KOPT-K1 (cell line): Measurements from ENCODE around the gene SP5.

Experiments used
- H3K27ac ChIP-seq: fragments of 200-600 bp; sonication (generic); 2 replicates; pipeline ENCODE4 v1.5.1; 2016; ENCODE audit warnings: antibody characterized with exemption, mild to moderate bottlenecking, low read depth, low read length; ENCODE audit not compliant: poor library complexity, severe bottlenecking
- H3K36me3 ChIP-seq: fragments of 200-600 bp; sonication (generic); 2 replicates; pipeline ENCODE4 v1.5.1; 2017; ENCODE audit warnings: antibody characterized with exemption, mild to moderate bottlenecking, low read length, moderate library complexity; ENCODE audit not compliant: insufficient read depth
- H3K9me3 ChIP-seq: fragments of 200-600 bp; sonication (generic); 2 replicates; pipeline ENCODE4 v1.5.1; 2017; ENCODE audit warnings: antibody characterized with exemption, low read length, mild to moderate bottlenecking; ENCODE audit not compliant: insufficient read depth, poor library complexity, severe bottlenecking

SP5 gene

DNA sequence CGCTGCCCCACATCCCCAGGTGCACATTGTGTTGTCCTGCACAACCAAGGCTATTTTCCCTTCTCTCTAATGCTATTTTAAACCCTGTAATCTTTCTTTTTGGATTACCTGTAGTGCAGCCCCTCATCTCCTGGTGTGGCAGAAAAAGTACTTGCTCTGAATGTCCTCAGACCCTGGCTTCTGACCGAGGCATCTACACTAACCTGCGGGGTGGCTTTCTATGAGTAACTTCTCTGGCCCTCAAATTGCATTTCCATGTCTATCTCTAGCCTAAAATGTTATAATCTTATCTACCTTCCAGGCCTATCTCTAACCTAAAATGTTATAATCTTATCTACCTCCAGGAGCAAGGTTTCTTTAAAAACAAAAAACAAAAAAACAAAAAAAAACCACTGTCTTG, 18.2 kb upstream of the SP5 start:
- Histone ChIP-seq H3K27ac (no peak overlapping the region), H3K36me3 (no peaks in the 10 kb centered on the region)

DNA sequence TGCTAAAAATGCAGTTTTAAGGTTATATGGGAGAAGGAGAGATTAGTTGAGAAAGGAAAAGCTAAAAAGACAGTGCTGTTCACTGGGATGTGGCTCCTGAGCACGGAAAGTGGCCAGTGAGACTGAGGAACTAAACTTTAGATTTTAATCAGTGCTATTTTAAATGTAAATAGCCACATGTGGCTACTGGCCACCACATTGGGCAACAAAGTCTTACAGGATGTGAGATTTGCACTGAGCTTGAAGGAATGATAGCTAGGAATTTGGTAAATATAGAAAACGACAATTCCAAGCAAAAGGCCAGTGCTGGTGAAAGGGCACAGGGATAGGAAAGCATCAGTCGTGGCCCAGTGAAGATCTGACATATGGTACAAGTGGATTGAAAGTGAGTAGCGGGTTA, 14.1 kb upstream of the SP5 start:
- Histone ChIP-seq H3K27ac (no peak overlapping the region), H3K36me3 (no peaks in the 10 kb centered on the region), H3K9me3 (peaks cover 10% of the 10 kb centered on the region)

More for the DNA sequence above, 18.2 kb upstream of the SP5 start:
- H3K9me3 ChIP-seq: no peaks in the 10 kb centered on the region

DNA sequence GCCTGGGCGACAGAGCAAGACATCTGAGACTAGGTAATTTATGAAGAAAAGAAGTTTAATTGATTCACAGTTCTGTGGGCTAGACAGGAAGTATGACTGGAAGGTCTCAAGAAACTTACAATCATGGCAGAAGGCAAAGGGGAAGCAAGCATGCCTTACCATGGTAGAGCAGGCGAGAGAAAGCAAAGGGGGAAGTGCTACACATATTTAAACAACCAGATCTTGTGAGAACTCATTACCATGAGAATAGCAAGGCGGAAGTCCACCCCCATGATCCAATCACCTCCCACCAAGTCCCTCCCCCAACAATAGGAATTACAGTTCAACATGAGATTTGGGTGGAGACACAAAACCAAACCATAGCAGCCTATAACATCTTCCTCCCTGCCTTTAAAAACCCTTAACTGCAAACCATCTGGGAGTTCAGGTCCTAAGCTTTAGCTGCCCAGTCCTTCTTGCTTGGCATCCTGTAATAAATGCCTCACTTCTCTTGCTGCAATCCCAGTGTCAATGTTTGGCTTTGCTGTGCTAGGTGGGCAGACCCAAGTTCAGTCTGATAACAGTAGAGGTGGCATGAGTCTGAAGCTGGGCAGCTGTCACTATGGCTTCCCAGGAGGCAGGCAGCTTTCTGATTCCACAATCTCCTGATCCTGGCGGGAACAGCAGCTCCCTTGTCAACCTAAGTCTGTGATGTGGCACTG, 11.2 kb upstream of the SP5 start:
- Histone ChIP-seq H3K36me3 (no peaks in the 10 kb centered on the region), H3K27ac (no peak overlapping the region), H3K9me3 (peaks cover 10% of the 10 kb centered on the region)

DNA sequence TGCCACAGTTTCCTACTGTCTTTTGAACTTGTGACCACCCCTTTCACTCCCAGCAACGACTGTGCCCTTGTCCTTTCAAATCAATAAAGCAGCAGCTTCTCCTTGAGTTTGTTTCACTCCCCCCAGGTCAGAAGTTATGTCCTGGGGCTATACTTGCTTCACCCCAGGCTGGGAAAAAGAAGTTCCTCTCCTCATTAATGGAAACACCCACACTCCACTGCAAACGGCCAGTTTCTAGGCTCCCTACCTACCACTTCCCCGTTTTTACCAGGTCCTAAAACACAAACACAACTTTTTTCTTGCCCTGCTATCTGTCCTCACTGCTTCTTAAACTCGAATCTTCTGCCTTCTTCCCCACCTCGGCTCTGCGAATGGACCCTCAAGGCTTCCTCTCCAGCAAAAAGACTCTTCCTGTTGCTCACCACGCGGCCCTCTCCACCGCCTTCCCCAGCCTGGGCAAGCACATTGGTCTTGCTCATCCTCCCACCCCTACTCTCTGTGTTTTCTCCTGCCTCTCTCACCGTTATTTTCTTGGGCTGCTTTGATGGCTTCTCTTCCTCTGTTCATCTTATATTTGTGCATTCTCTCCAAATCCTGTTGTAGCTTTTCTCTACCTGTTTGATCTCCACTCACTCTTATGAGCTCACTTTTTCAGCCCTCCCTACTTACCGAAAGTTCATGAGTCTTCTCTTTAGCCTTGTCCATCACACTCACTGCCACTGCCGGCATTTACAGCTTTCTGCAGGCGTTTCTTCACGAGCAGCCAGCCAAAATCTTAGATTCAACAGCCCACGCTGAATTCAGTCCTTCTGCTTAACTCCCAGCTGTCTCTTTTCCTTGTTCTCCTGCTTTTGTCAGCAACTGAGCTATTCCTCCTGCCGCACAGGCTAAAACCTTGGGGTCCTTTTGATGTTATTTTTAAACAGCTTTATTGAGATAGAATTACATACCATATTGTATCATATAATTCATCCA, 7.0 kb upstream of the SP5 start:
- H3K9me3 ChIP-seq: peaks cover 19% of the 10 kb centered on the region
- H3K27ac ChIP-seq: no peak overlapping the region

DNA sequence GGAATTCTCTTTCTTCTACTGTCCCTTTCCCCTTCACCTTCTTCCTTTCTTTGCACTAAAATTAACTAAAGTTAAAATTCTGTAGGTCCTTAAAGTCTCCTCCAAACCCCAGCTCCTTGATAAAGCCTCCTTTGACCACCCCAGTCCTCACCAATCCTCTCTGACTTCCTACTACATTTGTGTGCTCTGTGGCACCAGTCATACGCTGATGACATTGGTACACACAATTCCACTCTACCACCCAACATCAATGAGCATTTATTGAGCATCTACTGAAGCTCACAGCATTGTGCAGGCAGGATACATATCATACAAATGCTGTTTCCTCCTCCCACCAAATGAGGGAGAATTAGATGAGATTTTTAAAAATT, 4.5 kb upstream of the SP5 start:
- Histone ChIP-seq H3K36me3 (no peaks in the 10 kb centered on the region), H3K9me3 (peaks cover 41% of the 10 kb centered on the region), H3K27ac (no peak overlapping the region)

More for the DNA sequence above, 7.0 kb upstream of the SP5 start:
- H3K36me3 ChIP-seq: no peaks in the 10 kb centered on the region

DNA sequence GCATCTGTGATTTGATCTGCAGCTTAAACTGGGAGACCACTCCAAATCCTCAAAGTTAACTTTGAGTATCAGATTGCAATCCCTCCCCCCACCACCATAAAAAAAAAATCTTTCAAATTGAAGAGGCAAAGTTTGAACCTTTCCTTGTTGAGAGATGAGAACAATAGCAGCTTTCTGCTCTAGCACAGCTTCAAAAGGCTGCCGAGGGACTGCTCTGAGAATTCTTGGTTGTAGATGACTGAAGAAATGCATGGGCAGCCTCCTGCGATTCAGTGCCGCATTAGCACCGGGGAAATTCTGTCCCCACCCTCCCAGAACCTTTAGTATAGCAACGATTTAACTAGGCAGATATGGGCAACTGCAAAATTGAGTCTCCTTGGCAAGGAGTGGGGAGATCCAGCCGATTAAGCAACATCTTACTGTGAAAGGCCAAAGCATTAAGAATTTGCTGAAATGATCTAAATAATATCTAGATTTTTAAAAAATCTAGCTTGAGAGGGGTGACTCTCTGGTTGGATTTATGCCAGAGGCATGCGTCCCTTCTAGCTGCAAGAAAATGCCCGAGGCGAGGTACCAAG, 3.9 kb upstream of the SP5 start:
- Histone ChIP-seq H3K36me3 (no peaks in the 10 kb centered on the region), H3K27ac (no peak overlapping the region), H3K9me3 (peaks cover 48% of the 10 kb centered on the region)

DNA sequence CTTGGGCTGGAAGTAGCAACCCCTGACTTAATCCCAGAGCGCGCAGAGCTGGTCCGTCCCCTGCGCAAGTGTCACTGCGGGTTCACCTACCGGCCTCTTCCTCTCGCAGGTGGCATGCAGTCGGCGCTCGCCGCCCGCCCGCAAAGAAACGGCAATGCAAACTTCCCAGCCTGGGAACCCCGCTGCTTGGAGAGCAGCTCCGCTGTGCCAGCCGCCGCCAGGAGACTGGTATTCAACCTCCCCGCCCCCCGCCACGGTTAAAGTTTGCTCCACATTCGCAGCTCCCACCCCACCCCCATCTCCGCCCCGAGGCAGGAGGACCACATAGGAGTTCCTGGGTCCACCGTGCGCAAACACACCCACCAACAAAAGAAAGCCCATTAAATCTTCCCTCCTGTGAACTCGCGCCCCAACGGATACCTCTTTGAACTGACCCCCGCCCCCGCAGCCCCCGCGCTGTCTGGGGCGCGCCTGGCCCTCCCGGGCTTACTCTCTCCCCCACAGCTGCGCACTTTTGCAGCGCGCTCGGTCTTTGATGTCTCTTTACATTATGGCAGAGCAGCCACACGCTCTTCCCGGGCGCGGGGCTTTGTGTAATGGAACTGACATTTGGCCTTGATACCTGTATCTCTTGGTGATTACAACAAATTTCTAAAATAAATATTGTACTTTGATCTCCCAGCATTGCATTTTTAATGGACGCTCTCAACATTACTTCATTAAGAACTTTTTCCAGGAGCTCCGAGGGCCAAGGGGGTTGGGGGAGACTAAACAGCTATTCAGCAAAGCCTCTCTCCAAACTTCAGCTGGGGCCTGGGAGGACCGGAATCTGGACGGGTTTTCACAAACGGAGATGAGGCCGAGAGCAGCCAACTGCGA, 3.1 kb upstream of the SP5 start:
- no peaks in the 10 kb centered on the region for H3K36me3 ChIP-seq
- peaks cover 50% of the 10 kb centered on the region for H3K9me3 ChIP-seq
- no peak overlapping the region for H3K27ac ChIP-seq

DNA sequence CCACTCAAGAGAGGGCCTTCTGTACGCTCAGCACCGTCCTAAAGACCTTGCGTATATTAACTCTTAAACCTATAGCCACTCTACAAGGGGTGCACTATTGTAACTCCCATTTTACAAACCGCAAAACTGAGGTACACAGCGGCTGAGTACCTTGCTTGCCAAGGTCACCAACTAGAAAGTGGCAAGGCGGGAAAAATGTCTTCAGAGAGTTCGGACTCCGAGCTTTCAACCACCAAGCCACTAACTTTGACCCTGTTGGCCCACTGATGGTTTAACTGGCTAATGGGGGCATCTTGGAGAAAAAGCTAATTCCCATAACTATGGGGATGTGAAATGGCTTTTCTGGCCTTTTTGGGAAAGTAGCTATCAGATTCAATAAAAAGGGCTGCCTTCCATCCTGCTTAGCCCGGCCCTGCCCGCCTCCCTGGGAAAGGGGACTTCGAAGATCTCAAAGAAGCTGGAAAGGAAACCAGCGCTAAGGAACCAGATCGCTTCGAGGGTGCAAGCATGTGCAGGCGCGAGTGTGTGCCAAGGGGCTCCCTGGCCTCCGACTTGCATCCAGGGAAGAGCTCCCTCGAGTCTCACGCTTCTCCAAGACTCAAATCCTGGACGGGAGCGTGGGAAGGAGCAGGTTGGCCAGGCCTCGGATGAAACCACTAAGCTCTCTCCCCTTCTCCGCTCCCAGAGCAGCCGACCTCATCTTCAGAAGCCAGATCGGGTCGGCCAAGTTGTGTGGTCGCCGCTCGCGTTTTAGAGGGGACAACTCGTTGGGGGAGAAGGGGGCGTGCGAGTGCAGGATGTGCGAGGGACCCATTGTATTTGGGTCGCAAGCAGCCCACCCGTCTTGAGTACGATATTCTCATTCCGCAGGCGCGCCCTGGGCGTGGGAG, 2.2 kb upstream of the SP5 start:
- Histone ChIP-seq H3K36me3 (no peaks in the 10 kb centered on the region), H3K27ac (no peak overlapping the region), H3K9me3 (peaks cover 50% of the 10 kb centered on the region)

DNA sequence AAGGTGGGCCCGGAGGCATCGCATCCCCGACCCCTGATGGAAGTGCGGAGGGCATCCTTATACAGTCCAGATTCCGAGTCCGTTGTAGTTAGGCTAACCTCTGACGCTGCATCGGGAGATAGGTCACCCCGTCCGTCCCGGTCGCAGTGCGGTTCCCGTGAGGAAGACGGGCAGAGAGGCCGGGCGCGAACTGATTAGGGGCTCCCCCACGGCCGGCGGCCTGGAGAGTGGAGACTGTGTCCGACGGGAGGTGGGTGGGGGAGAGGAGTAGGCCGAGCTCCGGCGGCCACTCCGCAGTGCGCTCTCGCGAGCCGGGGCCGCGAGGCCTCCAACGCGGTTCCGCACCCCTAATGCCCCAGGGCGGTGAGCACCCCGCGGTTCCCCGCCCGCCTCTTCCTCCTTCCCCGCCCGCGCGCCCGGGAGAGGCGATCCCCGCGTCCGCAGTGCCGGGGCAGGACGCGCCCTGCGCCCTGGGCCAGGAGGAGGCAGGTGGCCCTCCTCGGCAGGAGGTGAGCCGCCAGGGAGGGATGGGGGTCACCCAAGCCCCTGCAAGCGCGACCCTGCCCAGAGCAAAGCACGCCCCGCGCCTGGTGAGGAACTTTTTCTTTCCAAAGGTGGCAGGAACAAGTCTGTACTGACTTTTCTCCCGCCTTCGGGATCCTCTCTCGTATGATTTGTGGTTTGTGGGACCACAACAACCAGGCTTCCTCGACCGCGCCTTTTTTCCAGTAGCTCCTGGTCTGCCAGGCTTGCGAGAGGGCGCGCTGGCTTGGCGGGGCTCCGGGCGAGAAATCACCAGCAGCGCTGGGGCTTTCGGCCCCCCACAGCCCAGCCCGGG, 1.4 kb upstream of the SP5 start:
- peaks cover 50% of the 10 kb centered on the region for H3K9me3 ChIP-seq
- no peak overlapping the region for H3K27ac ChIP-seq
- no peaks in the 10 kb centered on the region for H3K36me3 ChIP-seq

DNA sequence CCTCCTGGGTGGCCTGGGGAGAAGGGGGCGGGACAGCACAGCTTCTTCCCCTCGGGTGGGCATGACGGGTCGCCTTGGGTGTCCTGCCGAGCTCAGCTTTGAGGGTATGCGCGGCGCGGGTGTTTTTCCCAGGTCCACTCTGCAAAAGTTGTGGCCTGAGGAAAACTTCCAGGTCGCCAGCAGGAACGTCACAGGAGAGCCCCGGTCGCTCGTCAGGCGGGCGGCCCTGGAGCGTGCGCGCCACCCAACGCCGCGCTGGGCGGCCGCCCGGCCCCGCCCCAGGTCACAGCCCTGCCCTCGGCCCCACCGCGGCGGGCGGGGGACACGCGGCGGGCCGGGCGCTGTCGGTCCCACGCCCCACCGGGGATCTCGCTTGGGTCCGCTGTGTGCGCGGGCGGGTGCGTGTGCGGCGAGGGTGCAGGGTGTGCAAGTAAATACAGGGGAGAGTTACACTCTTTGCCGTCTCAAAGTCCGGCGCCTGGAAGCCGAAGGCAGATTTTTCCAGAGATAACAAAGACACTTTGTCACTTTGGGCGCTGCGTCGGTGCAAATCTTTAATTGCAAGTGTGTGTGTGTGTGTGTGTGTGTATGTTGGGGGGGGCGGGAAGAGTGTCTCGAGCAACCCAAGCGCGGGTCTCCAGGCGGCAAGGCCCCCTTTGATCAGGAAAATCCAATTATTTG, 616 bp upstream of the SP5 start:
- no peaks in the 10 kb centered on the region for H3K36me3 ChIP-seq
- H3K27ac ChIP-seq: no peak overlapping the region
- peaks cover 50% of the 10 kb centered on the region for H3K9me3 ChIP-seq

DNA sequence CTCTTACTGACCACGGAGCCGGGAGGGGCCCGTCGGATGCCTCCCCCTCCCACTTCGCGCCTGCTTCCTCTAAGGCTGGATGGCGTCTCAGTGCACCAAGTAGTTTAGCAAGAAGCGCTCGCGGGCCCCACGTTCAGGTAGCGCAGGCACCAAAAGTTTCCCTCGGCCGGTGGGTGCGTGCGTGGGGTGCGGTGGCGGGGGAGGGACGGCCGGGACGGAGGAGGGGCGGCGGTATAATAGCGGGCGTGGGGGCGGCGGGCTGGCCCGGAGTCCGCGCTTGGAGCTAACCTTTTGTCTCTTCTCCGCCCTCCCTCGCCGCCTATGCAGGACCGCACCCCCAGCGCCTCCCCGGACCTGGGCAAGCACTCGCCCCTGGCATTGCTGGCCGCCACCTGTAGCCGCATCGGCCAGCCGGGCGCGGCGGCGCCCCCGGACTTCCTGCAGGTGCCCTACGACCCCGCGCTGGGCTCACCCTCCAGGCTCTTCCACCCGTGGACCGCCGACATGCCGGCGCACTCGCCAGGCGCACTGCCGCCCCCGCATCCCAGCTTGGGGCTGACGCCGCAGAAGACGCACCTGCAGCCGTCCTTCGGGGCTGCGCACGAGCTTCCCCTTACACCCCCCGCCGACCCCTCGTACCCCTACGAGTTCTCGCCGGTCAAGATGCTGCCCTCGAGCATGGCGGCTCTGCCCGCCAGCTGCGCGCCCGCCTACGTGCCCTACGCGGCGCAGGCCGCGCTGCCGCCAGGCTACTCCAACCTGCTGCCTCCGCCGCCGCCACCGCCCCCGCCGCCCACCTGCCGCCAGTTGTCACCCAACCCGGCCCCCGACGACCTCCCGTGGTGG, 1.0 kb downstream of the SP5 start:
- Histone ChIP-seq H3K9me3 (peaks cover 46% of the 10 kb centered on the region), H3K27ac (no peak overlapping the region), H3K36me3 (no peaks in the 10 kb centered on the region)
